ENCODE results near the gene LYSMD2.

LYSMD2 gene

DNA sequence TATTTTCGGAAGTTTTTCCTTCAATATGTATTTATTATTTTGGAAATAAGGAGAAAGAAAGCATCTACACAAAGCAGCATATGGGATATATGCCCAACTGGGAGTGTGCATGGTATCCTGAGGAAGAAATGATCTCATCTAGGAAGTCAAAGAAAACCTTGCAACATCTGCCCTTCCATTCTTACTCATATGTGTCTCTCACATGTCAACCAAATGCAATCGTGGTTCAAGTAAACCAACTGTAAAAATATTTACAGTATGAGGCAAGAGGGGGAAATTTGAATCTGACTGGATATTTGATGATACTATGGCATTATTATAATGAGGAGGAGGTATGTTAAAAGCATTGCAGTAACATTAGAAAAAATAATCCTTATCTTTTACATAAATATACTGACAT lies 59.4 kb downstream of the LYSMD2 start:
- no peak for DNase-seq (ENCODE audit: low read depth)
- no peak overlapping the region for H3K4me3 ChIP-seq (ENCODE audit: low read depth, low read length)

DNA sequence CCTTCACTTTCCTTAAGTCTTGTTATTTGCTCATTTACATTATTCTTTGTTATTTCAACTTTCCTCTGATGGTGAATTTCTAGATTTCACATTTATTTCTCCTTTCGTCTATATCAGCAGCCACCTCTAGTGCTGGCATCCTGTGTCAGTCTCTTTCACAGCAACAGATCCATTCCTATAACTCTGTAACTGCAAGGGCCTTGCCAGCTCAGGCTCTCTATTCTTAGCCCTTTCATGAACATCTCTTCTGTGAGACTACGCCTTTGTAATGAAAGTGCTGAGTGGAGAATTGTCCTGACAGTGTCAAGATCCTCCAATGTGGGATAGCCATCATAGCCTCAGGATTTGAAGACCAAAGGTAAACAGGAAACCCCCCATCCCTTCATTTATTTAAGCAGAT lies 60.0 kb downstream of the LYSMD2 start:
- H3K4me3 ChIP-seq (ENCODE audit: low read depth, low read length): no peak overlapping the region
- no peak for DNase-seq (ENCODE audit: low read depth)

DNA sequence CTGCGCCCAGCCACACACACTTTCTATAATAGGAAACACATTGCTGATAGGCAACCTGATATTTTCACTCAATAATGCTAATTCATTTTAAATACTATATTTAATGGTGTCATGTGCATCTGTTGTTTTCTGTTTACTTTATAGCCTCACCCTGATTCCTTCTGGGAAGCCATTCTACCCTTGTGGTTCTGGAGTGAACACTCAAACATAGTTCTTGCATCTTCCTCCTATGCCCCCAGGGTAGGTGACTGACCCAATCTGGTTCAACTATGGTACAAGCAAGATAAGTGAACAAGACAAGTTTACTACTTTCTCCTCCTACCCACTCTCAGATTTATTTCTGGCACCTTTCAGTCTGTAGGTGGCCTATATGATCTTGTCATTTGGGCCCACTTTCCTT lies 60.4 kb downstream of the LYSMD2 start:
- no peak for DNase-seq (ENCODE audit: low read depth)
- no peak overlapping the region for H3K4me3 ChIP-seq (ENCODE audit: low read depth, low read length)

DNA sequence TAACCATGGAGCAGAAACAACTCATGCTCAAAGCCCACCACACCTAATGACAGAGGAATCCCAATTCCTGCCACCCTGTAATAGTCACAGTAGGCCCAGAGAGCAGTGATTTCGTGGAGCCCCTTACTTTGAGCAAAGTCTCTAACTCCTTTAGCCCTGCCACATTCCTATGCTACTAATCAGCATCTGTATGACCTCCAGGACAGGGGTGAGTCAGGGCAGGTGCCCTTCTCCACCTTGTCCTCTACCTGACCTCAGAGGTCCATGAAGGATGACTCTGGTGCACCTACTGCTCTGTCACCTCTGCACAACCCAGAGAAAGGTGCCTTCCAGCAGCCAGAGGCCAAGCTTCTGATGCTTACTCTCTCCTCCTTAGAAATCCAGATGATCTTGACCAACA lies 62.2 kb downstream of the LYSMD2 start:
- DNase-seq (ENCODE audit: low read depth): no peak
- H3K4me3 ChIP-seq (ENCODE audit: low read depth, low read length): no peak overlapping the region
